GM23248 (cell line): ENCODE data around the gene TTC9. TPM values are rescaled to one million over a fixed set of nuclear protein-coding genes. Genes with fewer than 3 reads are reported as not detected.

Experiments used
- DNase-seq: peaks from one replicate; pipeline ENCODE4 v3.0.0-alpha.2; 2015
- H2AFZ ChIP-seq: fragments of 200-600 bp; sonication (generic); 2 replicates; pipeline ENCODE4 v1.6.1; 2016; ENCODE audit warnings: antibody characterized with exemption
- H3F3A ChIP-seq: fragments of 200-600 bp; sonication (generic); 2 replicates; pipeline ENCODE4 v1.6.1; 2016; ENCODE audit warnings: mild to moderate bottlenecking, antibody characterized with exemption, mixed run types; ENCODE audit not compliant: insufficient read depth
- H3K27ac ChIP-seq: fragments of 200-600 bp; sonication (generic); 2 replicates; pipeline ENCODE4 v1.5.1; 2016; ENCODE audit warnings: mild to moderate bottlenecking
- H3K27me3 ChIP-seq: fragments of 200-600 bp; sonication (generic); replicated peaks from 2 replicates; pipeline ENCODE4 v1.6.1; 2016; ENCODE audit warnings: mild to moderate bottlenecking; ENCODE audit not compliant: insufficient read depth
- H3K36me3 ChIP-seq: fragments of 200-600 bp; sonication (generic); 2 replicates; pipeline ENCODE4 v1.6.1; 2016; ENCODE audit warnings: low read depth, mild to moderate bottlenecking
- H3K4me1 ChIP-seq: fragments of 200-600 bp; sonication (generic); 2 replicates; pipeline ENCODE4 v1.6.1; 2016; ENCODE audit warnings: mild to moderate bottlenecking; ENCODE audit not compliant: insufficient read depth
- H3K4me2 ChIP-seq: fragments of 200-600 bp; sonication (generic); one replicate; pipeline ENCODE4 v1.6.1; 2016; ENCODE audit warnings: mild to moderate bottlenecking; ENCODE audit not compliant: unreplicated experiment
- H3K4me3 ChIP-seq: fragments of 200-600 bp; sonication (generic); 2 replicates; pipeline ENCODE4 v1.5.1; 2016; ENCODE audit warnings: mild to moderate bottlenecking
- H3K79me2 ChIP-seq: fragments of 200-600 bp; sonication (generic); 2 replicates; pipeline ENCODE4 v1.6.1; 2016; ENCODE audit warnings: mild to moderate bottlenecking; ENCODE audit not compliant: insufficient read depth
- H3K9ac ChIP-seq: fragments of 200-600 bp; sonication (generic); 2 replicates; pipeline ENCODE4 v1.6.1; 2016; ENCODE audit warnings: mild to moderate bottlenecking
- H3K9me2 ChIP-seq: fragments of 200-600 bp; sonication (generic); 2 replicates; pipeline ENCODE4 v1.6.1; 2016; ENCODE audit warnings: mixed run types, mild to moderate bottlenecking, moderate library complexity; ENCODE audit not compliant: insufficient read depth
- H3K9me3 ChIP-seq: fragments of 200-600 bp; sonication (generic); one replicate; pipeline ENCODE4 v1.6.1; 2017; ENCODE audit warnings: low read depth
- H4K20me1 ChIP-seq: fragments of 200-600 bp; sonication (generic); 2 replicates; pipeline ENCODE4 v1.6.0; 2016; ENCODE audit not compliant: insufficient read depth
- EZH2 ChIP-seq: fragments of 200-600 bp; sonication (generic); IDR thresholded peaks from 2 replicates; pipeline ENCODE4 v1.6.1; 2018; ENCODE audit warnings: antibody characterized with exemption, mild to moderate bottlenecking; ENCODE audit not compliant: insufficient read depth, poor library complexity, severe bottlenecking
- EZH2phosphoT487 ChIP-seq: fragments of 200-600 bp; sonication (generic); IDR thresholded peaks from 2 replicates; pipeline ENCODE4 v1.6.1; 2018; ENCODE audit warnings: antibody characterized with exemption, moderate library complexity, mild to moderate bottlenecking, low read depth; ENCODE audit not compliant: insufficient read depth
- whole genome bisulfite sequencing, 2 experiments: methylation state at CpG; one replicate each; pipeline ENCODE4 v1.1.6; 2015 to 2017; ENCODE audit warnings: low lambda C conversion rate in 2 of 2, low coverage in 1 of 2; ENCODE audit errors: missing lambda C conversion rate in 2 of 2; 5-methylcytosine and 5-hydroxymethylcytosine counted together
- in situ Hi-C: fragments of 300-500 bp; cut with MboI; formaldehyde crosslinking; loops from 2 replicates; pipeline ENCODE4 v1.15.0; 2020
- polyA plus RNA-seq: library from polyadenylated mRNA; unstranded; fragments of >200 nt; fragmentation: Nextera tagmentation; extraction: Ambion mirVana; gene quantifications from 2 replicates; pipeline ENCODE4 v1.2.1, GENCODE V29; 2016
- total RNA-seq: library from RNA; depleted of rRNA; stranded (reverse); fragments of >200 nt; shearing (Covaris generic); gene quantifications from 2 replicates; pipeline ENCODE4 v1.2.3, GENCODE V29; 2014

TTC9 gene
- total and polyA plus RNA-seq, 2 experiments from 2014 or later: not detected

DNA sequence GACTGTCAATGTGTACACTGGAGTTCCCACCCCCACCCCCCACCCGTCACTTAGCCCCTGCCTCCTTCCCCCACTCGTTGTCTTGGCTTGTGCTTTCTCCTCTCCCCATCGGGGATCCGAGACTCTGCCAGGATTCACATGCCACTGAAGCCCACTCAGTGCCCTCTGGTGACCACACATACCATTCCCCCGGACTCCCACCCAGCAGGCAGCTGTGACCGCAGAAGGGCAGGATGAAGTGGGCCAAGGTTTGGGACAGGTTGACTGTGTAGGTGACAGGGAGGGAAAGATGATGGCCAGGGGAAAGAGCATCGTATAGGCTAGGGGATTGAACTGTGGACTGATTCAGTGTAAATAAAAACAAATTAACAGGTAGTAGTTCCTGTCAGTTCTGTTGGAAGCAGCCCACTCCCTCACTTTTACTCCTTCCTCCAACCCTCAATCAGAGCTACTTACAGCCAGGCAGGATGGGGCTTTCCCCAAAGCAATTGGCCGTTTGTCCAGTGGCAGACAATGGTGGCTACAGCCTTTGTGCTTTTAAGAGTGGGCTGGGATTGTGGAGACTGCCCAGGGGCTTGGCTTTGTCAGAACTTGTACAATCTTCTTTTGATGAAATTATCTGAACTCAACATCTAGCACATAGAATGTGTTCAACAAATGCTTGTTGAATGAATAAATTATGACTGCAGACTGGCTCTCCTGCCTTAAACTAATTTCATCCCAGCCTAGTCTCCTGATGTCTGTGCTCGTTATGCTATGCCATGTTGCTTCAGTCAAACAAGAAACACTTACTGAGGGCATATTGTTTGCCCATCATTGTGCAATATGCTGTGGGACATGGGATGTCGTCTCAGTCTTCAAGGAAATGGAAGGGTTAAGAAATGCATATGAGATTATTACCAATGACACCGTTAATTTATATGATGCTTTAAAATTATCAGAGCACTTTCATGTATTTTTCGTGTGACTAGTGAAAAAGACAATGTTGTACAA is 30.2 kb downstream of the TTC9 start:
- whole genome bisulfite sequencing, 2 experiments: 27 to 31% methylated on average over 11 to 12 of the region's 12 CpGs
- H3K9me2 ChIP-seq: no peaks in the 10 kb centered on the region
- H4K20me1 ChIP-seq: no peaks in the 10 kb centered on the region
- no peak overlapping the region for H3K4me2 ChIP-seq
- no peaks in the 10 kb centered on the region for H3K79me2 ChIP-seq
- no peak for DNase-seq
- no peak for TF ChIP-seq EZH2
- TF ChIP-seq EZH2phosphoT487: no peak
- H2AFZ ChIP-seq: no peak overlapping the region
- H3F3A ChIP-seq: no peaks in the 10 kb centered on the region
- no peaks in the 10 kb centered on the region for H3K4me1 ChIP-seq
- no peaks in the 10 kb centered on the region for H3K36me3 ChIP-seq
- H3K27ac ChIP-seq: no peak overlapping the region
- H3K9me3 ChIP-seq: no peaks in the 10 kb centered on the region
- H3K9ac ChIP-seq: no peak overlapping the region
- in situ Hi-C loops: no loop called here
- no peak overlapping the region for H3K4me3 ChIP-seq
- H3K27me3 ChIP-seq: peaks cover 22% of the 10 kb centered on the region; the same call in 1 of the 2 replicates

- Histone ChIP-seq H3K4me1 (no peaks in the 10 kb centered on the region), H3K79me2 (no peaks in the 10 kb centered on the region), H3K4me2 (no peak overlapping the region), H3K9me2 (no peaks in the 10 kb centered on the region), H4K20me1 (no peaks in the 10 kb centered on the region), H3K27ac (no peak overlapping the region), H3K9ac (no peak overlapping the region), H3K36me3 (no peaks in the 10 kb centered on the region), H3K9me3 (no peaks in the 10 kb centered on the region), H3K27me3 (peaks cover 29% of the 10 kb centered on the region), H2AFZ (no peak overlapping the region), H3K4me3 (no peak overlapping the region), H3F3A (no peaks in the 10 kb centered on the region)
- DNase-seq: no peak
- in situ Hi-C loops: no loop called here
- TF ChIP-seq EZH2 (no peak), EZH2phosphoT487 (no peak)
- 36 to 41% methylated on average over 6 of the region's 6 CpGs for WGBS, 2 experiments
Observed at GRCh38 chr14:70677341-70677740, 35.6 kb downstream of the TTC9 start.

- WGBS, 2 experiments: 41 to 52% methylated on average over 2 of the region's 2 CpGs
Observed at GRCh38 chr14:70680748-70681147, 39.0 kb downstream of the TTC9 start.

GRCh38 chr14:70683983-70684382 is 42.3 kb downstream of the TTC9 start:
- Histone ChIP-seq H3K9me3 (no peaks in the 10 kb centered on the region), H3K79me2 (no peaks in the 10 kb centered on the region), H3K4me2 (no peak overlapping the region), H3K27me3 (peaks cover 16% of the 10 kb centered on the region), H3K9ac (no peak overlapping the region), H3K36me3 (no peaks in the 10 kb centered on the region), H4K20me1 (no peaks in the 10 kb centered on the region), H3K9me2 (no peaks in the 10 kb centered on the region), H3K27ac (no peak overlapping the region), H3K4me1 (no peaks in the 10 kb centered on the region), H3F3A (no peaks in the 10 kb centered on the region), H3K4me3 (no peak overlapping the region), H2AFZ (no peak overlapping the region)
- in situ Hi-C loops: no loop called here
- 12% methylated on average over 6 of the region's 6 CpGs for WGBS, 2 experiments
- no peak for TF ChIP-seq EZH2phosphoT487
- no peak for TF ChIP-seq EZH2
- DNase-seq: no peak

More at GRCh38 chr14:70680748-70681147, 39.0 kb downstream of the TTC9 start:
- Histone ChIP-seq H3K36me3 (no peaks in the 10 kb centered on the region), H2AFZ (no peak overlapping the region), H3F3A (no peaks in the 10 kb centered on the region), H3K27me3 (peaks cover 22% of the 10 kb centered on the region), H3K4me2 (no peak overlapping the region), H4K20me1 (no peaks in the 10 kb centered on the region), H3K4me1 (no peaks in the 10 kb centered on the region), H3K9me2 (no peaks in the 10 kb centered on the region), H3K79me2 (no peaks in the 10 kb centered on the region), H3K27ac (no peak overlapping the region), H3K9me3 (no peaks in the 10 kb centered on the region), H3K4me3 (no peak overlapping the region), H3K9ac (no peak overlapping the region)
- TF ChIP-seq EZH2phosphoT487 (no peak), EZH2 (no peak)
- DNase-seq: no peak
- in situ Hi-C loops: no loop called here
